PC-3 (cell line): Measurements from ENCODE around the gene ACVR1. TPM values are rescaled to one million over a fixed set of nuclear protein-coding genes. Genes with fewer than 3 reads are reported as not detected.

ENCODE experiments used
- ATAC-seq: fragments of 200-7000 bp; cut with Tn5 transposase; 2 replicates; pipeline ENCODE4 v1.9.1; 2020; ENCODE audit warnings: mild to moderate bottlenecking, moderate library complexity
- BruUV-seq: library from RNA; stranded (reverse); fragments of 400-500 nt; replicated peaks from 2 replicates; lab custom pipeline; 2021; lab: Mats Ljungman, UMichigan
- CTCF ChIA-PET: fragments of 300-600 bp; sonication (Branson Sonifier 250); formaldehyde crosslinking; loops from one replicate; lab custom pipeline; 2022; ENCODE audit warnings: antibody characterized with exemption; lab: Charles Lee
- POLR2A ChIA-PET: fragments of 300-600 bp; sonication (Branson Sonifier 250); formaldehyde crosslinking; loops from one replicate; lab custom pipeline; 2022; ENCODE audit warnings: antibody characterized with exemption; ENCODE audit not compliant: unreplicated experiment; lab: Charles Lee
- DNase-seq: peaks from one replicate; pipeline ENCODE4 v3.0.0-alpha.2; 2015
- H2AFZ ChIP-seq: fragments of 300-600 bp; sonication (generic); 2 replicates; pipeline ENCODE4 v1.6.0; 2016; ENCODE audit warnings: antibody characterized with exemption, low read length
- H3F3A ChIP-seq: fragments of 300-600 bp; sonication (generic); one replicate; pipeline ENCODE4 v1.6.0; 2017; ENCODE audit warnings: antibody characterized with exemption, low read length, control low read depth, mild to moderate bottlenecking; ENCODE audit not compliant: unreplicated experiment
- H3K27ac ChIP-seq: fragments of 300-600 bp; sonication (generic); 2 replicates; pipeline ENCODE4 v1.5.1; 2016; ENCODE audit warnings: mild to moderate bottlenecking, low read length
- H3K27me3 ChIP-seq: fragments of 300-600 bp; sonication (generic); 2 replicates; pipeline ENCODE4 v1.6.1; 2016; ENCODE audit warnings: low read length, mixed read lengths
- H3K36me3 ChIP-seq: fragments of 300-600 bp; sonication (generic); 2 replicates; pipeline ENCODE4 v1.6.1; 2016; ENCODE audit warnings: low read depth, mixed run types, low read length, mixed read lengths
- H3K4me1 ChIP-seq: fragments of 300-600 bp; sonication (generic); 2 replicates; pipeline ENCODE4 v1.5.1; 2016; ENCODE audit warnings: low read length; ENCODE audit not compliant: insufficient read depth
- H3K4me2 ChIP-seq: fragments of 300-600 bp; sonication (generic); 2 replicates; pipeline ENCODE4 v1.6.0; 2016; ENCODE audit warnings: low read length
- H3K4me3 ChIP-seq: fragments of 300-600 bp; sonication (generic); 2 replicates; pipeline ENCODE4 v1.5.1; 2016; ENCODE audit warnings: mild to moderate bottlenecking, low read length, mixed read lengths
- H3K79me2 ChIP-seq: fragments of 300-600 bp; sonication (generic); 2 replicates; pipeline ENCODE4 v1.6.1; 2017; ENCODE audit warnings: low read length, mixed read lengths
- H3K9ac ChIP-seq: fragments of 300-600 bp; sonication (generic); 2 replicates; pipeline ENCODE4 v1.6.0; 2016; ENCODE audit warnings: mild to moderate bottlenecking, low read length
- H3K9me2 ChIP-seq: fragments of 300-600 bp; sonication (generic); replicated peaks from 2 replicates; pipeline ENCODE4 v1.6.1; 2016; ENCODE audit warnings: mixed run types, low read length, mixed read lengths
- H3K9me3 ChIP-seq: fragments of 300-600 bp; sonication (generic); 2 replicates; pipeline ENCODE4 v1.6.1; 2016; ENCODE audit warnings: low read length, mixed read lengths
- H4K20me1 ChIP-seq: fragments of 300-600 bp; sonication (generic); 2 replicates; pipeline ENCODE4 v1.6.1; 2016; ENCODE audit warnings: low read length, mixed read lengths
- CTCF ChIP-seq: fragments of 300-600 bp; sonication (generic); conservative IDR thresholded peaks from 2 replicates; pipeline ENCODE4 v1.5.1; 2017; ENCODE audit warnings: antibody characterized with exemption, low read depth, mild to moderate bottlenecking, low read length
- EZH2 ChIP-seq: fragments of 300-600 bp; sonication (generic); IDR thresholded peaks from one replicate; pipeline ENCODE4 v1.6.1; 2017; ENCODE audit warnings: antibody characterized with exemption, mild to moderate bottlenecking, low read length; ENCODE audit not compliant: unreplicated experiment
- EZH2phosphoT487 ChIP-seq: fragments of 300-600 bp; sonication (generic); IDR thresholded peaks from 2 replicates; pipeline ENCODE4 v1.6.1; 2018; ENCODE audit warnings: mild to moderate bottlenecking, antibody characterized with exemption, low read length, borderline replicate concordance
- intact Hi-C: fragments of 100-400 bp; cut with micrococcal nuclease; formaldehyde crosslinking; loops from 2 replicates; pipeline ENCODE4 v1.9.0; 2023
- total RNA-seq: library from RNA; depleted of rRNA; stranded (reverse); fragments of >200 nt; gene quantifications from 2 replicates; pipeline ENCODE4 v1.2.3, GENCODE V29; 2014

ACVR1 gene
- total RNA-seq, 1 experiment from 2014 or later, result 6.7 TPM

- intact Hi-C loops, result loop anchor here (5.0 kb wide), 1 partner anchor 43 kb away; no protein-coding TSS in a partner anchor
- no peaks in the 10 kb centered on the region for H3K27me3 ChIP-seq
- peak; percentile 4 for ATAC-seq
- H3K9me2 ChIP-seq, result no peaks in the 10 kb centered on the region
- H3K9me3 ChIP-seq, result no peaks in the 10 kb centered on the region
- BruUV-seq, result TSS peak; percentile 47
- CTCF ChIA-PET, result no interaction called here
- no peaks in the 10 kb centered on the region for H3K36me3 ChIP-seq
- H3F3A ChIP-seq, result no peaks in the 10 kb centered on the region
- H3K4me1 ChIP-seq, result peaks cover 19% of the 10 kb centered on the region
- peak overlapping the region; percentile 76 for H3K9ac ChIP-seq
- H3K4me2 ChIP-seq, result peak overlapping the region; percentile 97
- H3K27ac ChIP-seq, result peak overlapping the region; percentile 14; the same call in 1 of the 2 replicates
- H3K4me3 ChIP-seq, result peak overlapping the region; percentile 87
- peak overlapping the region; percentile 75 for H2AFZ ChIP-seq
- H4K20me1 ChIP-seq, result 0 out of 2 replicates have a peak, but pooled peaks cover 7% of the 10 kb centered on the region
- TF ChIP-seq EZH2 (no peak), EZH2phosphoT487 (no peak), CTCF (no peak)
- POLR2A ChIA-PET, result interaction anchor here (0.6 kb wide), 2 partner anchors 26 to 842 kb away, joined by 3 to 4 read pairs; no protein-coding TSS in a partner anchor
- H3K79me2 ChIP-seq, result peaks cover 48% of the 10 kb centered on the region
- peak; percentile 66 for DNase-seq
These were observed 1.0 kb downstream of the ACVR1 start for GRCh38 chr2:157874997-157875640.

DNA sequence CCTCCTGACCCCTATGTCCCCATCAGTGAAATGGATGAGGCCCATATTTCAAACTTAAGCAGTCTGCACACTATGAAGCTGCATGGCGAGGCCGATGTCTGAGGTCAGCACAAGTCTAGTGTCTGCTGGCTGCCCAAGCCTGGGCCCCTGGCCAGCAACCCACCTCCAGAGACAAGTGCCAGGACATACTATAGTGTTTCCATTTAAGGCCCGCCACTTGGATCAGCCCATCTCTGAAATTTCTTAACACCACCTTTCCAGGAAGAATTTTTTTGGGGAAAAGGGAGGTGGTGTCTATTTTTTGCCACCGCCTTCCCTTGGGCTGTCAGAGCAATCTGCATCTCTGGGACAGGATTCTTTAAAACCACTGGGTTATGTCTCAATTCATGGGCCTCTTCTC, 1.8 kb downstream of the ACVR1 start:
- Histone ChIP-seq H3K9me2 (no peaks in the 10 kb centered on the region), H3K4me2 (peak overlapping the region; percentile 97), H3F3A (no peaks in the 10 kb centered on the region), H3K36me3 (no peaks in the 10 kb centered on the region), H3K4me1 (peaks cover 16% of the 10 kb centered on the region), H3K79me2 (peaks cover 48% of the 10 kb centered on the region), H3K27me3 (no peaks in the 10 kb centered on the region), H3K4me3 (peak overlapping the region; percentile 87), H3K27ac (no peak overlapping the region), H2AFZ (0 out of 2 replicates have a peak overlapping the region, but pooled peaks have one; percentile 75), H4K20me1 (0 out of 2 replicates have a peak, but pooled peaks cover 7% of the 10 kb centered on the region), H3K9me3 (no peaks in the 10 kb centered on the region), H3K9ac (no peak overlapping the region)
- POLR2A ChIA-PET, result no interaction called here
- CTCF ChIA-PET, result no interaction called here
- BruUV-seq, result no TSS peak
- TF ChIP-seq EZH2phosphoT487, result no peak
- no peak for TF ChIP-seq EZH2
- TF ChIP-seq CTCF, result no peak
- intact Hi-C loops, result no loop called here
- no peak for DNase-seq
- no peak for ATAC-seq

DNA sequence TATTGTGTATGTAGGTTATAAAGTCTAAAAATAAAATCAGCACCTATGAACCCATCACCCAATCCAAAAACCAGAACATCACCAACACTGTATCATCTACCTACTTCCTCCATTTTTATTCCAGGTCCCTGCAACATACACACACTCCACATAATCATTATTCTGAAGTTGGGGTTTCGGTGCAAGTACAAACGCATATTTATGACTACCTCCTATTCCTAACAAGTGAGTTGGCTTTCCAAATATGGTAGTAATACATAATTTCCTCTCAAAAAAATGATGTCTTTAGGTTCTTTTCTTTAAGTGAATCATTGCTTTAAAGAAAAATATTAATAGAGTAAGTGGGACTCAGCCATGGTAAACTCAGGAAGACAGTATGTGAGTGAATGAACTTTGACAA, 3.3 kb downstream of the ACVR1 start:
- H3K9me2 ChIP-seq, result no peaks in the 10 kb centered on the region
- no TSS peak for BruUV-seq
- H3K9ac ChIP-seq, result no peak overlapping the region
- H3K27ac ChIP-seq, result no peak overlapping the region
- ATAC-seq (no peak), DNase-seq (no peak)
- no peaks in the 10 kb centered on the region for H3F3A ChIP-seq
- no peaks in the 10 kb centered on the region for H3K27me3 ChIP-seq
- no peak overlapping the region for H2AFZ ChIP-seq
- H3K36me3 ChIP-seq, result no peaks in the 10 kb centered on the region
- 0 out of 2 replicates have a peak, but pooled peaks cover 7% of the 10 kb centered on the region for H4K20me1 ChIP-seq
- H3K4me3 ChIP-seq, result no peak overlapping the region
- no peak for TF ChIP-seq EZH2phosphoT487
- no peak for TF ChIP-seq EZH2
- no peak for TF ChIP-seq CTCF
- peaks cover 16% of the 10 kb centered on the region for H3K4me1 ChIP-seq
- H3K9me3 ChIP-seq, result no peaks in the 10 kb centered on the region
- ChIA-PET POLR2A (no interaction called here), CTCF (no interaction called here)
- no peak overlapping the region for H3K4me2 ChIP-seq
- peaks cover 50% of the 10 kb centered on the region for H3K79me2 ChIP-seq
- intact Hi-C loops, result no loop called here
